HG03175 (cell line): ENCODE data around the gene LASP1.
"Not testable (repeated sequence)": the region's sequence is repeated elsewhere in the genome, so short reads cannot be mapped to it uniquely, and the experiment has no call there.

ENCODE experiments used
- ATAC-seq: cut with Tn5 transposase; IDR thresholded peaks from one replicate; pipeline ENCODE4 v1.9.1; 2021; ENCODE audit warnings: mild to moderate bottlenecking, moderate library complexity; ENCODE audit not compliant: unreplicated experiment

LASP1 gene

GRCh38 chr17:38906460-38907228 is 36.8 kb downstream of the LASP1 start:
- no peak for ATAC-seq

DNA sequence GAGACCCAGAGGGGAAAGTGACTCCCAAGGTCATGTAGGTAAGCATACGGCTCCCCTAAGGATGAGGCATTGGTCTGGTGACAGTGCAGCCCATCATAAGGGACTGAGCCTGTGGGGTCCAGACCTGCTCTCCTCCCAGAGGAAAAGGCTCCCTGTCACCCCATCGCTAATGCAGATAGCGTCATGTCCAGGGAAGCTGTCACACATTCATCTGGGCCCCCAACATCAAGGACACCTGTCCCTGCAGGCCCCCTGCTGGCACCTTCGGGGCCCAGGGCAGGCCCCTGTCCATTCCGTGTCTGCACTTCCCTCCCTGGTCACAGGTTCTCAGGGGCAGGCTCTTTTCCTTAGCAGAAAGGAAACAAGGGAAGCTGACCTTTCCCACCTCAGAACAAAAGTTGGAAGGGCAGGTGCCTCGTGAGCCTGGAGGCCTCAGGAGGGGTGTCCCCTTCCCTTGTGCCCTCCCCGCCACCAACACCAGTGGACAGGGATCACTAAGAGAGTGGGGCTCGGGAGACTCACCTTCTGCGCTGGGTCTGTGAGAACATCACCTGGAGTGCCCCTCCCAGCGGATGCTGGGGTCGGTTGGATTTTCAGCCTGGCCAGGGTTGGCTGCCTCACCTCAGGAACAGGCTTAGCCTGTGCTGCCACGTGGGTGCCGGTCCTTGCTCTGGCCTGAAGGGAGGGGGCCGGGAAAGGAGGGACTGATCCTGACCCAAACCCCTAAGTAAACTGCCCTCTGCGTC is 38.2 kb downstream of the LASP1 start:
- no peak for ATAC-seq

DNA sequence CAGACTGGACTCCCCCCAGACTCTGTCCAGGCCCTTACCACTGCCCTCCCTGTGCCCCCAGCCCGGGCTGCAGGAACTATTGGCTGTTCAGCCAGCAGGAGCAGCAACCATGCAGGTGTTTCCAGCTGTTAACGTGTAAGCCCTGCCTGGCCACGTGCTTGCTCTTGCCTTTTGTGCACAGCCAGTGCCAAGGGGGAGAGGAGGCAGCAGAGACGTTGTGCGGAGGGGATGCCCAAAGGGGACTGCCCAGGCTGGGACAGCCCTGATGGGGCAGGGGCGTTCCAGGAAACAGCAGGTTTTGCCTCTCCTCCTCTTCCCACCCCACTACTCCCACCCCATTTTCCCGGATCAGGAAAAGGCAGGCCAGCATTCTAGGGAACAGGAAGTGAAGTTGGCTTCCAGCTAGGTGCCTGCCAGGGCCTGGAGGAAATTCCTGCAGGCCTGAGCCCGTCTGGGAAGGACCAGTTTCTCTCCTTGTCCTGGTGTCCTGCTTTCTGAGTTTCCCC is 38.9 kb downstream of the LASP1 start:
- no peak for ATAC-seq

DNA sequence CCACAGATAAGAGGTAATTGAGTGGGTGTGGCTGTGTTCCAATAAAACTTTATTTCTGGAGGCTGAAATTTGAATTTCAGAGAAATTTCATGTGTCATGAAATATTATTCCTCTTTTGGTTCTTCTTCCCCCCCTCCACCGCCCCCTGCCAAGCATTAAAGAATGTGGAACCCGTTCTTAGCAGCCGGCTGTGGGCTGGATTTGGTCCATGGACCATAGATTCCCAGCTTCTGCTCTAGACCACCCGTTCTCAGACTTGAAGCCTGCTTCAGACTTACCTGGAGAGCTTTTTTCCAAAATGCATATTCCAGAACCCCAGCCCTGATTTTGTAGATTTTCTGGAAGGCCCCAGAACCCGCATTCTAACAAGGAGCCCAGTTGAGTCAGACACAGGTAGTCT is 40.5 kb downstream of the LASP1 start:
- ATAC-seq: no peak

DNA sequence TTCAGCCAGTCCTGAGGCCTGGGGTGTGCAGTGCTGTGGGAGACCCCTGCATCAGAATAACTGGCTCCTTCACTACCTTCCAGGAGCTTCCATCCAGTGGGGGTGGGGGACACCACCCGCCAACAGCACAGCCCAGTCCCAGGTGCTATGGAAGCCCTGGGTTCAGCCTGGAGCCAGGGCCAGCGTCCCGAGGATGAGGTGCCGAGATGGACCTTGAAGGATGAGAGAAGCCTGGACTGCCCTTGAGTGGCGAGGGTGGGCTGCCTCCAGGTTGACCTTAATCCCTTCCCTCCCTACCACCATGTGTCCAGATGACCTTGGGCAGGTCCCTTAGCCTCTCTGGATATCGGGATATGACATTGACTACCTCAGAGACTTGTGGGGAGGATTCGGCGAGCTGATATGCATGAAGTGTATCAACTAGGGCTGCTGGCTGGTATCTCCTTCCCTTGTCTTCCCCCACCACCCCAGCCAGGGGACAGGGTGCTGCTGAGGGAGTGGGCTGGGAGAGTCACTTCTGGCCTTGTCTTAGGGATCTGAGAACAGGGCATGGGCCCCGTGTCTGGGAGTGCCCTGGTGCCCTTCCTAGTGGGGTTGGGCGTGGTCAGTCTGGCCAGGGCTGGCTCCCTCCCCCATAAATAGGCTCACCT is 41.3 kb downstream of the LASP1 start:
- ATAC-seq: no peak

DNA sequence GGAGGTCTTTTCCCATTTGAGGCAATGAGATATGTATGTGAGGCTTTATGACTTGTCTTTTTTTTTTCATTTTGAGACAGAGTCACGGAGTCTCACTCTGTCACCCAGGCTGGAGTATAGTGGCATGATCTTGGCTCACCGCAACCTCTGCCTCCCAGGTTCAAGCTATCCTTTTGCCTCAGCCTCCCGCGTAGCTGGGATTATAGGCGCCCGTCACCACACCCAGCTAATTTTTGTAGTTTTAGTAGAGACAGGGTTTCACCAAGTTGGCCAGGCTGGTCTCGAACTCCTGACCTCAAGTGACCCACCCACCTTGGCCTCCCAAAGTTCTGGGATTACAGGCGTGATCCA is 41.8 kb downstream of the LASP1 start:
- not testable (repeated sequence) for ATAC-seq

DNA sequence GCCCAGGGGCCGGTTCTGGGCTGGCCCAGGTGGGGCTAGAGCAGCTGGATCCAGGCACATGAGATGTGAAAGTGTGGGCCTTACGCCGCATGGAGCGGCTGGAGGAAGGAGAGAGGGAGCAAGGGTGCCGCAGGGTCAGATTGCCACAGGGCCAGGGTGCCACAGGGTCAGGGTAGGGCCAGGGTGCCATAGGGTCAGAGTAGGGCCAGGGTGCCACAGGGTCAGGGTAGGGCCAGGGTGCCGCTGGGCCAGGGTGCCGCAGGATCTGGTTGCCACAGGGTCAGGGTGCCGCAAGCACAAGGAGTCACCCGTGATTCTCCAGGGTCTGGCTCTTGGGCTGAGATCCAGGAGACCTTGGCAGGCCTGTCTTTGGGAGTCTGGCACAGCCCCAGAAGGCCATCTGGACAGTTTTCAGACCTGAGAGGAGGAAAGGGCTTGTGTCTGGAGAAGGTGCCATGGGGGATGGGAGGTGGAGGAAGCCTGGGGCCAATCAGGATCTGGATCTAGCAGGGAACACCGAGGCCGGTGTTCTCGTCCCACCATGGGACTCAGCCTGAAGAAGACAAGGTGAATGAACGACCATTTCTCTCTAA is 42.5 kb downstream of the LASP1 start:
- ATAC-seq: no peak

GRCh38 chr17:38914741-38915638 is 45.1 kb downstream of the LASP1 start:
- ATAC-seq: no peak

- ATAC-seq: no peak
Observed at GRCh38 chr17:38915639-38915995, 45.8 kb downstream of the LASP1 start.

- no peak for ATAC-seq
Observed at GRCh38 chr17:38916771-38917170, 46.9 kb downstream of the LASP1 start.

DNA sequence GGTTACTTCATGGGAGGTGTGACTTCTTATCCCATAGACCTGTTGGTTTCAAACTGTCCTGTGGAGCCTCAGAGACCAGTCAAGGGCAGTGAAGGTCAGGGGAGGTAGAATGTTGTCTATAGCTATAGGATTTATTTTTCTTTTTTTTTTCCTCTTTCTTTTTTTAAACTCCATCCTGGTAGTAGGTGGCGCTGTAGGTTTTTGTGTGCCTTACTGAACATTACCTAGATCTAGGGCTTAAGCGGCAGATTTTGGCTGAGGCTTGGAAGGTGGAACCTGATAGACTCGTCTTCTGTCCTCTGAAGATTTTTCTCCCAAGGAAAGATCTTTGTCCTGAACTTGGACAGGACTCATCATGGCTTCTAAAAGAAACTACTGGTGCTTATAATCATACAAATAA is 47.4 kb downstream of the LASP1 start:
- no peak for ATAC-seq

GRCh38 chr17:38918129-38918913 is 48.5 kb downstream of the LASP1 start:
- ATAC-seq: no peak

GRCh38 chr17:38918916-38919315 is 49.1 kb downstream of the LASP1 start:
- no peak for ATAC-seq

DNA sequence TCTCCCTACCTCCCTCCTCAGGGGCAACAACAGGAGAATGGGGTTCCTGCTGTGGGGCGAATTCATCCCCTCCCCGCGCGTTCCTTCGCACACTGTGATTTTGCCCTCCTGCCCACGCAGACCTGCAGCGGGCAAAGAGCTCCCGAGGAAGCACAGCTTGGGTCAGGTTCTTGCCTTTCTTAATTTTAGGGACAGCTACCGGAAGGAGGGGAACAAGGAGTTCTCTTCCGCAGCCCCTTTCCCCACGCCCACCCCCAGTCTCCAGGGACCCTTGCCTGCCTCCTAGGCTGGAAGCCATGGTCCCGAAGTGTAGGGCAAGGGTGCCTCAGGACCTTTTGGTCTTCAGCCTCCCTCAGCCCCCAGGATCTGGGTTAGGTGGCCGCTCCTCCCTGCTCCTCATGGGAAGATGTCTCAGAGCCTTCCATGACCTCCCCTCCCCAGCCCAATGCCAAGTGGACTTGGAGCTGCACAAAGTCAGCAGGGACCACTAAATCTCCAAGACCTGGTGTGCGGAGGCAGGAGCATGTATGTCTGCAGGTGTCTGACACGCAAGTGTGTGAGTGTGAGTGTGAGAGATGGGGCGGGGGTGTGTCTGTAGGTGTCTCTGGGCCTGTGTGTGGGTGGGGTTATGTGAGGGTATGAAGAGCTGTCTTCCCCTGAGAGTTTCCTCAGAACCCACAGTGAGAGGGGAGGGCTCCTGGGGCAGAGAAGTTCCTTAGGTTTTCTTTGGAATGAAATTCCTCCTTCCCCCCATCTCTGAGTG is 49.6 kb downstream of the LASP1 start:
- no peak for ATAC-seq

DNA sequence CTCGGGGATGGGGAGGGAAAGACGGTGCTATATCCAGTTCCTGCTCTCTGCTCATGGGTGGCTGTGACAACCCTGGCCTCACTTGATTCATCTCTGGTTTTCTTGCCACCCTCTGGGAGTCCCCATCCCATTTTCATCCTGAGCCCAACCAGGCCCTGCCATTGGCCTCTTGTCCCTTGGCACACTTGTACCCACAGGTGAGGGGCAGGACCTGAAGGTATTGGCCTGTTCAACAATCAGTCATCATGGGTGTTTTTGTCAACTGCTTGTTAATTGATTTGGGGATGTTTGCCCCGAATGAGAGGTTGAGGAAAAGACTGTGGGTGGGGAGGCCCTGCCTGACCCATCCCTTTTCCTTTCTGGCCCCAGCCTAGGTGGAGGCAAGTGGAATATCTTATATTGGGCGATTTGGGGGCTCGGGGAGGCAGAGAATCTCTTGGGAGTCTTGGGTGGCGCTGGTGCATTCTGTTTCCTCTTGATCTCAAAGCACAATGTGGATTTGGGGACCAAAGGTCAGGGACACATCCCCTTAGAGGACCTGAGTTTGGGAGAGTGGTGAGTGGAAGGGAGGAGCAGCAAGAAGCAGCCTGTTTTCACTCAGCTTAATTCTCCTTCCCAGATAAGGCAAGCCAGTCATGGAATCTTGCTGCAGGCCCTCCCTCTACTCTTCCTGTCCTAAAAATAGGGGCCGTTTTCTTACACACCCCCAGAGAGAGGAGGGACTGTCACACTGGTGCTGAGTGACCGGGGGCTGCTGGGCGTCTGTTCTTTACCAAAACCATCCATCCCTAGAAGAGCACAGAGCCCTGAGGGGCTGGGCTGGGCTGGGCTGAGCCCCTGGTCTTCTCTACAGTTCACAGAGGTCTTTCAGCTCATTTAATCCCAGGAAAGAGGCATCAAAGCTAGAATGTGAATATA is 50.8 kb downstream of the LASP1 start:
- ATAC-seq: no peak

- ATAC-seq: no peak
Observed at GRCh38 chr17:38921756-38922411, 52.0 kb downstream of the LASP1 start.

DNA sequence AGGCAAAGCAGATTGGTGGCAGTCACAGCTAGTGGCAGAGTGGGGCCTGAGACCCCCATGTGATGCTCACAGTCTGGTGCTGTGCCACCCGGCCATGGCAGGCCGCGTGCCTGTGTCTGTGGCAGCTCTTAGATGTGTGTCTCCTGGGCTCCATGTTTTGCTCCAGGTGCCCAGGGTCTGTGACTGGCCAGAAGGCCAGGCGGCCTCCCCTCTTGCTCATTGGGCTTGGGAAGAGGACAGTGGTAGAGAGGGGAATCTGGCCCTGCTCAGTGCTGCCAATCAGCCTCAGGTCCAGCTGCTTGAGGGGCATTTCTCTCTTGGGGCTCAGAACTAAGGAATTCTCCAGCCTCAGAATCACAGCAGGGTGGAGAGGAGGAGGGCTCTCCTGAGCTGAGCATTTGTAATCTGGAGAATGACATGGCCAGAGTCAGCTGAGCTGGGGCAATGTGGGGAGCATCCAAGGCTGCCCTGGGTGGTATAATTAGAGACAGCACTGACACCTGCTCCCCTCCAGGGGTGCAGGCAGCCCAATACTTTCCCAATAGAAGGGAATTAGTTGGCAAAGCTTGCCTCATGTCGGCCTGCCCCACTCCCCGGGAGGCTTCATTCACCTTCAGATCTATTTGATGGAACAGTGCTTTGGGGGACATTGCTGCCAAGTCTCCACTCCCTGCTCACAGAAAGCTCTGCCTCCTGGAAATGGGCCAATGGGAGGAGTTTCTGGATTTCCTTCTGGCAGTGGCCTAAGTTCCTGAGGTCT is 52.9 kb downstream of the LASP1 start:
- no peak for ATAC-seq
